H1 (cell line): ENCODE data around the gene PPIA. TPM values are rescaled to one million over a fixed set of nuclear protein-coding genes. Genes with fewer than 3 reads are reported as not detected.

ENCODE experiments used
- CTCF ChIA-PET: fragments of 300-600 bp; sonication (Branson Sonifier 250); formaldehyde crosslinking; loops from one replicate; lab custom pipeline; 2021; ENCODE audit not compliant: partially characterized antibody; lab: Charles Lee
- POLR2A ChIA-PET: fragments of 300-600 bp; sonication (Branson Sonifier 250); formaldehyde crosslinking; loops from one replicate; lab custom pipeline; 2021; ENCODE audit warnings: inconsistent platforms; ENCODE audit not compliant: partially characterized antibody; lab: Charles Lee
- DNase-seq, 2 experiments: peaks; one replicate each; pipeline versions ENCODE4 v3.0.0 to v3.0.0-alpha.2; 2010 to 2022; ENCODE audit warnings: low spot score in 2 of 2, low read depth in 1 of 2, mixed read lengths in 1 of 2
- FAIRE-seq: peaks from 2 replicates; lab custom pipeline; 2011; peaks lifted over from hg19 to GRCh38; lab: Jason Lieb, UNC
- H2AFZ ChIP-seq: 2 replicates; pipeline ENCODE4 v1.8.1; 2012; ENCODE audit warnings: low read length, inconsistent platforms
- H2AK5ac ChIP-seq: 2 replicates; pipeline ENCODE4 v1.6.1; 2013; ENCODE audit warnings: low read depth, low read length
- H2BK120ac ChIP-seq: replicated peaks from 2 replicates; pipeline ENCODE3; 2013; ENCODE audit warnings: low read depth, low read length, inconsistent platforms
- H2BK12ac ChIP-seq: 2 replicates; pipeline ENCODE4 v1.6.1; 2013; ENCODE audit warnings: low read depth, low read length
- H2BK15ac ChIP-seq: 2 replicates; pipeline ENCODE4 v1.6.1; 2013; ENCODE audit warnings: low read length
- H2BK20ac ChIP-seq: 2 replicates; pipeline ENCODE4 v1.6.1; 2013; ENCODE audit warnings: low read length
- H2BK5ac ChIP-seq: 2 replicates; pipeline ENCODE4 v1.6.1; 2013; ENCODE audit warnings: low read depth, low read length
- H3K14ac ChIP-seq: 2 replicates; pipeline ENCODE4 v1.6.1; 2013; ENCODE audit warnings: inconsistent platforms; ENCODE audit not compliant: insufficient read length
- H3K18ac ChIP-seq: 2 replicates; pipeline ENCODE4 v1.6.1; 2013; ENCODE audit warnings: low read length; ENCODE audit errors: extremely low read depth
- H3K23ac ChIP-seq: 2 replicates; pipeline ENCODE4 v1.6.1; 2013; ENCODE audit warnings: inconsistent platforms; ENCODE audit not compliant: insufficient read length
- H3K23me2 ChIP-seq: 2 replicates; pipeline ENCODE4 v1.6.1; 2013; ENCODE audit warnings: low read depth, low read length
- H3K27ac ChIP-seq: 2 replicates; pipeline ENCODE4 v1.6.1; 2011; ENCODE audit warnings: low read depth, low read length, inconsistent platforms
- H3K27me3 ChIP-seq, 4 experiments: replicated peaks in 1 of 4; 1 replicate in 1 of 4; 2 replicates in 3 of 4; pipeline versions ENCODE4 v1.6.1 to v1.8.1; 2011 to 2013; ENCODE audit warnings: low read length in 3 of 4, mild to moderate bottlenecking in 3 of 4, inconsistent platforms in 2 of 4, mixed read lengths in 2 of 4, moderate library complexity in 1 of 4; ENCODE audit not compliant: control insufficient read depth in 3 of 4, insufficient read depth in 3 of 4; ENCODE audit errors: extremely low read depth in 1 of 4
- H3K36me3 ChIP-seq, 4 experiments: 2 replicates each; pipeline versions ENCODE4 v1.6.1 to v1.8.1; 2011 to 2013; ENCODE audit warnings: mild to moderate bottlenecking in 4 of 4, low read length in 3 of 4, moderate library complexity in 2 of 4, control low read depth in 1 of 4, inconsistent platforms in 1 of 4; ENCODE audit not compliant: insufficient read depth in 4 of 4, control insufficient read depth in 2 of 4
- H3K4ac ChIP-seq: replicated peaks from 2 replicates; pipeline ENCODE3; 2013; ENCODE audit warnings: low read length, low read depth, mixed read lengths, inconsistent platforms; ENCODE audit not compliant: insufficient read length
- H3K4me1 ChIP-seq, 4 experiments: replicated peaks in 1 of 4; 1 replicate in 1 of 4; 2 replicates in 3 of 4; pipeline versions ENCODE4 v1.6.1 to v1.8.1; 2011 to 2013; ENCODE audit warnings: low read length in 3 of 4, inconsistent platforms in 2 of 4, mixed read lengths in 1 of 4; ENCODE audit not compliant: insufficient read depth in 4 of 4, control insufficient read depth in 3 of 4
- H3K4me2 ChIP-seq, 2 experiments: 2 replicates each; pipeline versions ENCODE4 v1.6.1 to v1.8.1; 2011 to 2013; ENCODE audit warnings: low read depth in 2 of 2, low read length in 2 of 2, control low read depth in 1 of 2, inconsistent platforms in 1 of 2, mild to moderate bottlenecking in 1 of 2; ENCODE audit not compliant: insufficient read depth in 1 of 2
- H3K4me3 ChIP-seq, 4 experiments: fragments of 200-600, 300-600 bp in 1 of 4; sonication (generic), shearing (Covaris generic), sonication (Bioruptor Twin) in 1 of 4; 2 replicates each; pipeline versions ENCODE4 v1.5.1 to v1.8.1; 2011 to 2016; ENCODE audit warnings: low read length in 4 of 4, low read depth in 3 of 4, control low read depth in 2 of 4, inconsistent platforms in 2 of 4, mild to moderate bottlenecking in 2 of 4, mixed read lengths in 1 of 4, moderate library complexity in 1 of 4; ENCODE audit not compliant: insufficient read depth in 2 of 4; ENCODE audit errors: extremely low read depth in 1 of 4
- H3K56ac ChIP-seq: replicated peaks from 2 replicates; pipeline ENCODE3; 2013; ENCODE audit warnings: low read depth, mild to moderate bottlenecking, mixed read lengths, low read length, inconsistent platforms; ENCODE audit not compliant: insufficient read length
- H3K79me1 ChIP-seq: 2 replicates; pipeline ENCODE4 v1.6.1; 2013; ENCODE audit warnings: low read depth, low read length, control low read depth
- H3K79me2 ChIP-seq, 2 experiments: 2 replicates each; pipeline versions ENCODE4 v1.6.1 to v1.8.1; 2012 to 2013; ENCODE audit warnings: low read length in 2 of 2, mild to moderate bottlenecking in 2 of 2, inconsistent platforms in 1 of 2; ENCODE audit not compliant: insufficient read depth in 2 of 2, control insufficient read depth in 1 of 2
- H3K9ac ChIP-seq, 4 experiments: replicated peaks in 1 of 4; 1 replicate in 1 of 4; 2 replicates in 3 of 4; pipeline versions ENCODE4 v1.6.1 to v1.8.1; 2011 to 2013; ENCODE audit warnings: low read depth in 3 of 4, low read length in 3 of 4, control low read depth in 2 of 4, mild to moderate bottlenecking in 2 of 4, moderate library complexity in 2 of 4, inconsistent platforms in 1 of 4; ENCODE audit errors: extremely low read depth in 1 of 4
- H3K9me3 ChIP-seq, 2 experiments: 2 replicates each; pipeline versions ENCODE4 v1.6.1 to v1.8.1; 2012 to 2013; ENCODE audit warnings: mild to moderate bottlenecking in 2 of 2, moderate library complexity in 2 of 2, control low read depth in 1 of 2, inconsistent platforms in 1 of 2, low read depth in 1 of 2, low read length in 1 of 2, mixed read lengths in 1 of 2; ENCODE audit not compliant: insufficient read depth in 2 of 2
- H4K20me1 ChIP-seq, 2 experiments: replicated peaks in 1 of 2; 2 replicates each; pipeline versions ENCODE3 to v1.8.1; 2011 to 2013; ENCODE audit warnings: inconsistent platforms in 2 of 2, low read length in 2 of 2, mild to moderate bottlenecking in 1 of 2; ENCODE audit not compliant: insufficient read depth in 2 of 2, control insufficient read depth in 1 of 2
- H4K5ac ChIP-seq: 2 replicates; pipeline ENCODE4 v1.6.1; 2013; ENCODE audit warnings: low read length, low read depth, mixed read lengths, inconsistent platforms; ENCODE audit not compliant: insufficient read length
- H4K8ac ChIP-seq: 2 replicates; pipeline ENCODE4 v1.8.0; 2013; ENCODE audit warnings: mild to moderate bottlenecking, moderate library complexity, low read length, inconsistent platforms; ENCODE audit not compliant: insufficient read depth; ENCODE audit errors: extremely low read depth
- H4K91ac ChIP-seq: replicated peaks from 2 replicates; pipeline ENCODE3; 2013; ENCODE audit warnings: low read length, mixed read lengths, inconsistent platforms; ENCODE audit not compliant: insufficient read length
- JUN ChIP-seq: IDR thresholded peaks from 2 replicates; pipeline ENCODE4 v1.6.1; 2011; ENCODE audit warnings: low read depth, mild to moderate bottlenecking, improper control_type of control experiment, low read length
- RAD21 ChIP-seq, 2 experiments: IDR thresholded peaks in 1 of 2; conservative IDR thresholded peaks in 1 of 2; 2 replicates each; pipeline ENCODE4 v1.6.1; 2011; ENCODE audit warnings: low read depth in 2 of 2, low read length in 2 of 2, improper control_type of control experiment in 1 of 2, inconsistent platforms in 1 of 2, mild to moderate bottlenecking in 1 of 2, moderate library complexity in 1 of 2
- WGBS, 2 experiments: shearing (Covaris generic) in 1 of 2; methylation state at CpG; one replicate each; pipeline versions ENCODE4 v1.1.6 to v1.1.7; 2013 to 2015; ENCODE audit warnings: low lambda C conversion rate in 2 of 2, mixed read lengths in 2 of 2, inconsistent platforms in 1 of 2, low coverage in 1 of 2, missing lambda C conversion rate in 1 of 2; ENCODE audit not compliant: insufficient replicate concordance in 2 of 2, insufficient coverage in 1 of 2, insufficient read length in 1 of 2; ENCODE audit errors: extremely low coverage in 1 of 2, missing lambda C conversion rate in 1 of 2; 5-methylcytosine and 5-hydroxymethylcytosine counted together
- polyA plus RNA-seq, 7 experiments: library from polyadenylated mRNA; depleted of rRNA in 3 of 7; stranded (reverse) in 5 of 7; unstranded in 2 of 7; fragments of >200 nt in 5 of 7; fragments of 200-250 nt in 2 of 7; gene quantifications; 1 replicate in 5 of 7; 2 replicates in 1 of 7; 4 replicates in 1 of 7; pipeline versions ENCODE4 v1.2.1 to v1.2.3, GENCODE V29; 2011 to 2013; ENCODE audit warnings: missing spikeins in 2 of 7, mixed read lengths in 2 of 7
- total RNA-seq: library from RNA; stranded (reverse); fragmentation: NEBNext Ultra II Directional; extraction: Animal tissue kit (Norgen Biotek cat#: 25700); gene quantifications from 2 replicates; pipeline ENCODE4 v1.2.1, GENCODE V29; 2021

PPIA gene
- total and polyA plus RNA-seq, 2 of the 8 experiments (the other 6 are each of a cell fraction or from before 2014, with no cell fraction given) = 2,865 to 5,394 TPM

DNA sequence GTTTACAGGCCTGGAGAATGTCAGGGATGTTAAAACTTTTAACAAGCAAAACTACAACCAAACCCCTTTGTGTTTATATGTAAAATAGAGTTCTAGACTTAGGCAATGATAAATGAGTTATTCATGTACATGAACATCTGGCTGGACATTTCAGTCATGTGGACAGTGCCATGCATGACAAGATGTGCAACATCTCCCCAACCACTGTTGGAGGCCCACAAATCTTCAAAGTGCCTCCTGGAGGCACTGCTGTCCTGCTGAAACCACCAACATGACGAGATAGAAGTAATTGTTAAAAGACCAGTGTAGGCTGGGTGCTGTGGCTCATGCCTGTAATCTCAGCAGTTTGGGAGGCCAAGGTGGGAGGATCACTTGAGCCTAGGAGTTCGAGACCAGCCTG lies 18.4 kb downstream of the PPIA start:
- Histone ChIP-seq H2BK15ac (no peak overlapping the region), H2AFZ (no peak overlapping the region), H4K5ac (no peak overlapping the region), H4K20me1 (no peaks in the 10 kb centered on the region), H2AK5ac (no peak overlapping the region), H3K18ac (no peak overlapping the region), H2BK20ac (no peak overlapping the region), H3K9me3 (no peaks in the 10 kb centered on the region), H3K4ac (no peak overlapping the region), H2BK120ac (no peak overlapping the region), H3K4me2 (no peak overlapping the region), H2BK12ac (no peak overlapping the region), H2BK5ac (no peak overlapping the region), H3K23me2 (no peaks in the 10 kb centered on the region), H3K79me2 (no peaks in the 10 kb centered on the region), H3K14ac (no peak overlapping the region), H3K4me3 (no peak overlapping the region), H3K23ac (no peak overlapping the region), H3K79me1 (no peaks in the 10 kb centered on the region), H4K91ac (no peak overlapping the region), H3K27ac (no peak overlapping the region), H3K27me3 (no peaks in the 10 kb centered on the region), H3K9ac (no peak overlapping the region), H3K56ac (no peak overlapping the region), H3K4me1 (no peaks in the 10 kb centered on the region), H4K8ac (no peak overlapping the region), H3K36me3 (no peaks in the 10 kb centered on the region)
- TF ChIP-seq RAD21 (IDR thresholded peaks at IDR 0.05 in 1 of 2, conservative IDR thresholded peaks at IDR 0.05 in 1 of 2; ENCODE audit: low read depth in 2 of 2, low read length in 2 of 2) (peak; percentile 18 to 39; a peak in 3 of 4 replicates), JUN (no peak)
- no peak for FAIRE-seq
- 78% methylated on average over 2 of the region's 2 CpGs; no CpG with 5 or more reads in 1 of the 2 experiments for WGBS, 2 experiments
- POLR2A ChIA-PET = interaction anchor here (0.9 kb wide), 1 partner anchor 15 kb away, joined by 3 read pairs; no protein-coding TSS in a partner anchor
- no peak for DNase-seq
- CTCF ChIA-PET = no interaction called here
